HepG2 (cell line): ENCODE data around the gene SORL1-AS1.

Experiments used
- ATF4 ChIP-seq, 2 experiments: fragments of 450-650 bp in 1 of 2; sonication (generic) in 1 of 2; formaldehyde crosslinking; IDR thresholded peaks; 2 replicates each; pipeline versions ENCODE4 v1.5.0 to v1.8.0; 2020 to 2022; ENCODE audit warnings: mild to moderate bottlenecking in 1 of 2, missing genetic modification reagents in 1 of 2
- ELK4 ChIP-seq: sonication (generic); formaldehyde crosslinking; IDR thresholded peaks from 2 replicates; pipeline ENCODE4 v1.9.0; 2021; ENCODE audit warnings: missing genetic modification reagents, borderline replicate concordance
- FOXA1 ChIP-seq, 2 experiments: fragments of 450-650 bp in 1 of 2; sonication (generic) in 1 of 2; formaldehyde crosslinking in 1 of 2; IDR thresholded peaks; 2 replicates each; pipeline versions ENCODE4 v1.4.0 to v1.6.1; 2016 to 2020; ENCODE audit warnings: missing genetic modification reagents in 1 of 2
- GATAD2A ChIP-seq: IDR thresholded peaks from 2 replicates; pipeline ENCODE4 v1.6.1; 2016
- HDAC1 ChIP-seq: sonication (generic); formaldehyde crosslinking; IDR thresholded peaks from 2 replicates; pipeline ENCODE4 v1.5.1; 2020; ENCODE audit warnings: mild to moderate bottlenecking, missing genetic modification reagents
- HDAC2 ChIP-seq: sonication (generic); formaldehyde crosslinking; IDR thresholded peaks from 2 replicates; pipeline ENCODE4 v1.4.0; 2020; ENCODE audit warnings: missing genetic modification reagents
- IRX3 ChIP-seq: sonication (generic); formaldehyde crosslinking; IDR thresholded peaks from 2 replicates; pipeline ENCODE4 v1.8.1; 2023; ENCODE audit warnings: mild to moderate bottlenecking, low read depth, missing genetic modification reagents, borderline replicate concordance
- KMT2A ChIP-seq: sonication (generic); formaldehyde crosslinking; IDR thresholded peaks from 2 replicates; pipeline ENCODE4 v1.4.0; 2020; ENCODE audit warnings: missing genetic modification reagents
- MAFK ChIP-seq, 2 experiments: IDR thresholded peaks in 1 of 2; conservative IDR thresholded peaks in 1 of 2; 2 replicates each; pipeline ENCODE4 v1.6.1; 2011; ENCODE audit warnings: improper control_type of control experiment in 2 of 2, low read length in 2 of 2
- NCOA1 ChIP-seq: sonication (generic); formaldehyde crosslinking; IDR thresholded peaks from 2 replicates; pipeline ENCODE4 v1.9.0; 2021; ENCODE audit warnings: missing genetic modification reagents
- PRDM10 ChIP-seq: sonication (generic); formaldehyde crosslinking; IDR thresholded peaks from 2 replicates; pipeline ENCODE4 v1.4.0; 2020; ENCODE audit warnings: low read depth, missing genetic modification reagents
- RFX3 ChIP-seq: IDR thresholded peaks from 2 replicates; pipeline ENCODE4 v1.6.1; 2016; ENCODE audit warnings: missing biosample characterization, missing genetic modification reagents
- SOX13 ChIP-seq, 3 experiments: fragments of 450-650 bp in 1 of 3; sonication (generic) in 1 of 3; formaldehyde crosslinking in 1 of 3; IDR thresholded peaks in 2 of 3; conservative IDR thresholded peaks in 1 of 3; 2 replicates each; pipeline versions ENCODE4 v1.5.0 to v1.6.1; 2016 to 2020; ENCODE audit warnings: antibody characterized with exemption in 1 of 3, mild to moderate bottlenecking in 1 of 3, missing compliant biosample characterization in 1 of 3, missing genetic modification reagents in 1 of 3, moderate library complexity in 1 of 3
- SOX6 ChIP-seq, 2 experiments: fragments of 450-650 bp in 1 of 2; sonication (generic) in 1 of 2; formaldehyde crosslinking in 1 of 2; IDR thresholded peaks; 2 replicates each; pipeline versions ENCODE4 v1.4.0 to v1.6.1; 2017 to 2020; ENCODE audit warnings: antibody characterized with exemption in 1 of 2, mild to moderate bottlenecking in 1 of 2, missing genetic modification reagents in 1 of 2
- TEAD3 ChIP-seq: optimal IDR thresholded peaks from 2 replicates; pipeline ENCODE3; 2016; ENCODE audit warnings: borderline replicate concordance
- ZBTB46 ChIP-seq: sonication (generic); formaldehyde crosslinking; IDR thresholded peaks from 2 replicates; pipeline ENCODE4 v1.4.0; 2020; ENCODE audit warnings: mild to moderate bottlenecking, missing genetic modification reagents, borderline replicate concordance
- ZNF335 ChIP-seq: sonication (generic); formaldehyde crosslinking; IDR thresholded peaks from 2 replicates; pipeline ENCODE4 v1.4.0; 2020; ENCODE audit warnings: missing genetic modification reagents
- ZNF34 ChIP-seq: sonication (generic); formaldehyde crosslinking; IDR thresholded peaks from 2 replicates; pipeline ENCODE4 v1.4.0; 2020; ENCODE audit warnings: mild to moderate bottlenecking, missing genetic modification reagents, borderline replicate concordance
- ZNF432 ChIP-seq: sonication (generic); formaldehyde crosslinking; IDR thresholded peaks from 2 replicates; pipeline ENCODE4 v1.5.0; 2020; ENCODE audit warnings: missing genetic modification reagents, mild to moderate bottlenecking, borderline replicate concordance
- ZNF761 ChIP-seq: sonication (generic); formaldehyde crosslinking; conservative IDR thresholded peaks from 2 replicates; pipeline ENCODE4 v1.4.0; 2020; ENCODE audit warnings: mild to moderate bottlenecking, missing genetic modification reagents

SORL1-AS1 gene

GRCh38 chr11:121476379-121477032, 23.7 kb upstream of the SORL1-AS1 start (continued):
- TF ChIP-seq TEAD3 (peak; percentile 82), NCOA1 (CRISPR knock-in tag) (no peak), RFX3 (0 out of 2 replicates have a peak, but pooled peaks have one; percentile 13), HDAC1 (CRISPR knock-in tag) (no peak), GATAD2A (peak; percentile 88), SOX6 (IDR thresholded peaks at IDR 0.05) (no peak), SOX6 (CRISPR knock-in tag; IDR thresholded peaks at IDR 0.05) (peak; percentile 94), ZBTB46 (CRISPR knock-in tag) (no peak), ZNF34 (CRISPR knock-in tag) (no peak), ZNF432 (no peak), MAFK (conservative IDR thresholded peaks at IDR 0.05 in 1 of 2, IDR thresholded peaks at IDR 0.05 in 1 of 2; ENCODE audit: low read length in 2 of 2) (no peak), FOXA1 (IDR thresholded peaks at IDR 0.05) (peak; percentile 79), FOXA1 (CRISPR knock-in tag; IDR thresholded peaks at IDR 0.05) (peak; percentile 84), ELK4 (CRISPR knock-in tag) (no peak), IRX3 (CRISPR knock-in tag) (no peak), KMT2A (CRISPR knock-in tag) (no peak), ZNF335 (0 out of 2 replicates have a peak, but pooled peaks have one; percentile 24), PRDM10 (CRISPR knock-in tag) (0 out of 2 replicates have a peak, but pooled peaks have one; percentile 31), HDAC2 (CRISPR knock-in tag) (peak; percentile 55; the same call in 1 of the 2 replicates), SOX13 (IDR thresholded peaks at IDR 0.05) (peak; percentile 84), SOX13 (CRISPR knock-in tag; conservative IDR thresholded peaks at IDR 0.05 in 1 of 2, IDR thresholded peaks at IDR 0.05 in 1 of 2) (peak in 1 of 2 experiments; percentile 97; a peak in 2 of 4 replicates), ZNF761 (CRISPR knock-in tag) (no peak), ATF4 (CRISPR knock-in tag; IDR thresholded peaks at IDR 0.05) (peak in 1 of 2 experiments; percentile 52; a peak in 1 of 4 replicates)
